ENCODE data around the gene GPC3. TPM values are rescaled to one million over a fixed set of nuclear protein-coding genes. Genes with fewer than 3 reads are reported as not detected.
A peak's percentile ranks its signal among the peaks of the same experiment; 100 is the strongest.

The GPC3 gene
- total RNA-seq, 4 donors from 2014 or later, result 3.3 to 172 (median 21.2) TPM

DNA sequence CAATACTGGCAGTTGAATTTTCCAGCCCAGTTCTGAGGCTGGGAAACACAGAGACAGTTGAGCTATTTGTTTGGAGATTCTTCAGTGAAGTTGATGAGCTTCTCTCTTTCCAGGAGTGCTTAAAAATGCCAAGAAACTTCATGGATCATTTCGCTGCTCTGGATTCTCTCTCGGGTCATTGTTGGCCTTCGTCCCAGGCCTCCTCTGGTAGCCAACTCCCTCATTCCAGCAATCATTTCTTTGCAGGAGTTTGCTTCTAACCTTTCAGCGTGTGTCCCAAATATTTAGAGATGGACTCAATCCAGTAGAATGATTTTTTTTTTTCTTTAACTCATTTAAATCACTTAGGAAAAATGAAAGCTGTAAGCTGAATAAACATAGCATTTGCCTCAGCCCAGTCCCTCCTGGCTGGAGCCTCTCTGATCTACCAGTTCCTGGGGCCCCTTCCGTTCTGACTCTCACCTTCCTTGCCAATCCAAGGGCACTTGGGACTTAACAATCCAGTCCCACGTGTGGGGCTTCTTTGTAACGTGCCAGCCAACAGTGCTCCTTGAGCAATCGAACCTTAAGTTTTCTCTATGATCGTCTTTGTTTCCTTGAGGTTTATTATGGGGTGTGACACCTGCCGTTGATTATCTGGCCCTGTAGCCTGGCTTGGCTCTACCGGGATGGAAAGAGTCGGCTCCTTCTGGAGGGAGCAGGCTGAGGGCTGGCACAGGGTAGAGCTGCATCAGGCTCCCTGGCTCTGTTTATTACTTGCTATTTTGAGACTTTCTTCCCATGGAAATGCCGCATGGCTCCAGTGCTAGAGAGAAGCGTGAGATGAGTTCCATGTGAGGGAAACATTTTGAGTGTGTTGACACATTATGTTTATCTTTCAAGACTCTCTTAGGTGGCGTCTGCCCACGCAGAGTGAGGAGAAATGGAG is 489.7 kb downstream of the GPC3 start:
- Histone ChIP-seq H3K4me1 (no peaks in the 10 kb centered on the region), H3K36me3 (no peaks in the 10 kb centered on the region), H3K27ac (peak overlapping the region; percentile 79 to 82), H3K9me3 (no peaks in the 10 kb centered on the region), H3K4me3 (peak overlapping the region in 1 of 2 donors; percentile 21), H3K27me3 (no peaks in the 10 kb centered on the region)
- intact Hi-C loops (cut with DNase I; ENCODE audit: low total_unique reads), result no loop called here
- no peak for TF ChIP-seq CTCF (IDR thresholded peaks at IDR 0.05)
- no peak for TF ChIP-seq POLR2A (IDR thresholded peaks at IDR 0.05)
- peak; percentile 81 to 87 for DNase-seq

DNA sequence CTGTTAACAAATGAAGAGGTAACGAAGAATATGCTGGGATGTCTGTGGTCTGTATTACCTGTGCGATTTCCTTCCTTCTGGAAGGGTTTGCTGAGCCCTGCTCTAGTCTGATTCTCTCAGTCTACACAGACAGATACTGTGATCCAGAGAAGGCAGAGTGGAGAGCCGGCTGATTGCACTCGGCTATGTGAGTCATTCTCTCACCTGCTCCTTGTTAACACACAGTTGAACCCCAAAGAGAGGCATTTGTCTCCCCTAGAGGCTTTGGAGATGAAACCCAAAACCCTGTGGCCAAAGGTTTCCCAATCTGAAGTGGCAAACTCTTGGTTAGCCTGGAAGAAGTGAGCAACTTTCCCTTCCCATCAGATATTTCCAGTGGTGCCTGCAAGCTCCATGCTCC is 492.0 kb downstream of the GPC3 start:
- no peak overlapping the region for H3K27ac ChIP-seq
- peaks cover 0 to 4% of the 10 kb centered on the region in 2 donors for H3K27me3 ChIP-seq
- no peaks in the 10 kb centered on the region for H3K36me3 ChIP-seq
- intact Hi-C loops (cut with DNase I; ENCODE audit: low total_unique reads), result no loop called here
- DNase-seq, result no peak
- H3K4me3 ChIP-seq, result no peak overlapping the region
- H3K9me3 ChIP-seq, result no peaks in the 10 kb centered on the region
- H3K4me1 ChIP-seq, result no peaks in the 10 kb centered on the region
- TF ChIP-seq CTCF (IDR thresholded peaks at IDR 0.05) (no peak), POLR2A (IDR thresholded peaks at IDR 0.05) (no peak)

DNA sequence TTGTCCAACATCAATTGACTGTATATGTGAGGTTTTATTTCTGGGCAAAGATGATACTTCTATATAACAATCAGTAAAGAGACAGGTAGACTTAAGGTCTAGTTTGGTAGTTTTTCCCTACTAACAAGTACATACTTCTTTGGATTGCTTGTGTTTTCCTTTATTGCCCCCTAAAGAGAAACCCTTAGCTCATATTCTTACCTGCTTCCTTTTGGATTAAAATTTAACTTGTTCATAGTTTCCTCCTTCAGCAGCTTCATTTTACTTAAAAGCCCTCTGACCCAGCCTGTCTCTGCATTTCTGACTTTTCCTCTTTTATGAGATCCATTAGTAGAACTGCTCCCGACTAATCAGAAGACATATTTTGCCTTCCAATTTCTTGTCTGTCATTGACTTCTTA is 494.4 kb downstream of the GPC3 start:
- no peaks in the 10 kb centered on the region for H3K36me3 ChIP-seq
- no peak for DNase-seq
- no peak overlapping the region for H3K27ac ChIP-seq
- no peak overlapping the region for H3K4me3 ChIP-seq
- peaks cover 0 to 4% of the 10 kb centered on the region in 2 donors for H3K27me3 ChIP-seq
- TF ChIP-seq CTCF (IDR thresholded peaks at IDR 0.05), result no peak
- no peak for TF ChIP-seq POLR2A (IDR thresholded peaks at IDR 0.05)
- intact Hi-C loops (cut with DNase I; ENCODE audit: low total_unique reads), result no loop called here
- H3K9me3 ChIP-seq, result no peaks in the 10 kb centered on the region
- H3K4me1 ChIP-seq, result no peaks in the 10 kb centered on the region

Small RNA genes lying within 50 kb of the gene (small RNA-seq; reads per million reads assigned to genes)
- gene RNU6-203P, result not detected
